Measurements from ENCODE around the gene SGSM1. TPM values are rescaled to one million over a fixed set of nuclear protein-coding genes. Genes with fewer than 3 reads are reported as not detected.

SGSM1 gene
- total RNA-seq, 1 experiment from 2014 or later, result 4.1 TPM

DNA sequence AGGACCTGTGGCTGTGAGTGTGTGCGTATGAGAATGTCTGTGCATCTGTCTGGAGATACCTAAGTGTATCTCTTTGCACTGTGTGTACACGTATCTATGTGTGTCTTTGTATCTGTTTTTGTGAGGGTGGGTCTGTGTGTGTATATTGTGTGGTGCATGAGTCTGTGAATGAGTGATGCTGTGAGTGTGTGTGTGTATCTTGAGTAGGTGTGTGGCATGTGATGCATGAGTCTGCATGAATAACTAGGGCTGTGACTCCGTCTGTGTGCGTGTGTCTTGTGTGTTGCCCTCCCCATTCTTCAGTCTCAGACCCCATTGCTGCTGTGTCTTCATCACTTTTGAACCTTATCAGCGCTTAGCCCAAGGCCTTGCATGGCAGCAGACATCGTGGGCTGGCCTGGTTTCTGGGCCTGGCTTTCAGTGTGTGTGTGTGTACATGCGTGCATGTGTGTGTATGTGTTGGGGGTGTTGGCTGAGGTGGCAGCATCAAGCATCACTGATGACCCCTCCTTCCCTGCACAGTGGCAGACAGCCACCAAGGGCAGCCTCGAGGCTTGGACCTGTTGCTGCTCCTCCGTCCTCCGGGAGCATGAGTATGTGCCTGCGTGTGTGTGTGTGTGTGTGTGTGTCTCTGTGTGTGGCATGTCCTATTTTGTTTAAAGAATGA, 1.4 kb downstream of the SGSM1 start (continued):
- TF ChIP-seq, protein P1, sequence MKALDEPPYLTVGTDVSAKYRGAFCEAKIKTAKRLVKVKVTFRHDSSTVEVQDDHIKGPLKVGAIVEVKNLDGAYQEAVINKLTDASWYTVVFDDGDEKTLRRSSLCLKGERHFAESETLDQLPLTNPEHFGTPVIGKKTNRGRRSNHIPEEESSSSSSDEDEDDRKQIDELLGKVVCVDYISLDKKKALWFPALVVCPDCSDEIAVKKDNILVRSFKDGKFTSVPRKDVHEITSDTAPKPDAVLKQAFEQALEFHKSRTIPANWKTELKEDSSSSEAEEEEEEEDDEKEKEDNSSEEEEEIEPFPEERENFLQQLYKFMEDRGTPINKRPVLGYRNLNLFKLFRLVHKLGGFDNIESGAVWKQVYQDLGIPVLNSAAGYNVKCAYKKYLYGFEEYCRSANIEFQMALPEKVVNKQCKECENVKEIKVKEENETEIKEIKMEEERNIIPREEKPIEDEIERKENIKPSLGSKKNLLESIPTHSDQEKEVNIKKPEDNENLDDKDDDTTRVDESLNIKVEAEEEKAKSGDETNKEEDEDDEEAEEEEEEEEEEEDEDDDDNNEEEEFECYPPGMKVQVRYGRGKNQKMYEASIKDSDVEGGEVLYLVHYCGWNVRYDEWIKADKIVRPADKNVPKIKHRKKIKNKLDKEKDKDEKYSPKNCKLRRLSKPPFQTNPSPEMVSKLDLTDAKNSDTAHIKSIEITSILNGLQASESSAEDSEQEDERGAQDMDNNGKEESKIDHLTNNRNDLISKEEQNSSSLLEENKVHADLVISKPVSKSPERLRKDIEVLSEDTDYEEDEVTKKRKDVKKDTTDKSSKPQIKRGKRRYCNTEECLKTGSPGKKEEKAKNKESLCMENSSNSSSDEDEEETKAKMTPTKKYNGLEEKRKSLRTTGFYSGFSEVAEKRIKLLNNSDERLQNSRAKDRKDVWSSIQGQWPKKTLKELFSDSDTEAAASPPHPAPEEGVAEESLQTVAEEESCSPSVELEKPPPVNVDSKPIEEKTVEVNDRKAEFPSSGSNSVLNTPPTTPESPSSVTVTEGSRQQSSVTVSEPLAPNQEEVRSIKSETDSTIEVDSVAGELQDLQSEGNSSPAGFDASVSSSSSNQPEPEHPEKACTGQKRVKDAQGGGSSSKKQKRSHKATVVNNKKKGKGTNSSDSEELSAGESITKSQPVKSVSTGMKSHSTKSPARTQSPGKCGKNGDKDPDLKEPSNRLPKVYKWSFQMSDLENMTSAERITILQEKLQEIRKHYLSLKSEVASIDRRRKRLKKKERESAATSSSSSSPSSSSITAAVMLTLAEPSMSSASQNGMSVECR (CRISPR knock-in tag; IDR thresholded peaks at IDR 0.05; ENCODE audit: borderline replicate concordance), result no peak
- TF ChIP-seq TP53 (CRISPR knock-in tag; IDR thresholded peaks at IDR 0.05) (no peak), SOX15 (CRISPR knock-in tag; IDR thresholded peaks at IDR 0.05) (no peak), EMX1 (CRISPR knock-in tag; IDR thresholded peaks at IDR 0.05) (no peak)
- TF ChIP-seq, protein P2, sequence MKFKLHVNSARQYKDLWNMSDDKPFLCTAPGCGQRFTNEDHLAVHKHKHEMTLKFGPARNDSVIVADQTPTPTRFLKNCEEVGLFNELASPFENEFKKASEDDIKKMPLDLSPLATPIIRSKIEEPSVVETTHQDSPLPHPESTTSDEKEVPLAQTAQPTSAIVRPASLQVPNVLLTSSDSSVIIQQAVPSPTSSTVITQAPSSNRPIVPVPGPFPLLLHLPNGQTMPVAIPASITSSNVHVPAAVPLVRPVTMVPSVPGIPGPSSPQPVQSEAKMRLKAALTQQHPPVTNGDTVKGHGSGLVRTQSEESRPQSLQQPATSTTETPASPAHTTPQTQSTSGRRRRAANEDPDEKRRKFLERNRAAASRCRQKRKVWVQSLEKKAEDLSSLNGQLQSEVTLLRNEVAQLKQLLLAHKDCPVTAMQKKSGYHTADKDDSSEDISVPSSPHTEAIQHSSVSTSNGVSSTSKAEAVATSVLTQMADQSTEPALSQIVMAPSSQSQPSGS (CRISPR knock-in tag; IDR thresholded peaks at IDR 0.05; ENCODE audit: borderline replicate concordance, low read depth), result no peak
- TF ChIP-seq, protein P3, sequence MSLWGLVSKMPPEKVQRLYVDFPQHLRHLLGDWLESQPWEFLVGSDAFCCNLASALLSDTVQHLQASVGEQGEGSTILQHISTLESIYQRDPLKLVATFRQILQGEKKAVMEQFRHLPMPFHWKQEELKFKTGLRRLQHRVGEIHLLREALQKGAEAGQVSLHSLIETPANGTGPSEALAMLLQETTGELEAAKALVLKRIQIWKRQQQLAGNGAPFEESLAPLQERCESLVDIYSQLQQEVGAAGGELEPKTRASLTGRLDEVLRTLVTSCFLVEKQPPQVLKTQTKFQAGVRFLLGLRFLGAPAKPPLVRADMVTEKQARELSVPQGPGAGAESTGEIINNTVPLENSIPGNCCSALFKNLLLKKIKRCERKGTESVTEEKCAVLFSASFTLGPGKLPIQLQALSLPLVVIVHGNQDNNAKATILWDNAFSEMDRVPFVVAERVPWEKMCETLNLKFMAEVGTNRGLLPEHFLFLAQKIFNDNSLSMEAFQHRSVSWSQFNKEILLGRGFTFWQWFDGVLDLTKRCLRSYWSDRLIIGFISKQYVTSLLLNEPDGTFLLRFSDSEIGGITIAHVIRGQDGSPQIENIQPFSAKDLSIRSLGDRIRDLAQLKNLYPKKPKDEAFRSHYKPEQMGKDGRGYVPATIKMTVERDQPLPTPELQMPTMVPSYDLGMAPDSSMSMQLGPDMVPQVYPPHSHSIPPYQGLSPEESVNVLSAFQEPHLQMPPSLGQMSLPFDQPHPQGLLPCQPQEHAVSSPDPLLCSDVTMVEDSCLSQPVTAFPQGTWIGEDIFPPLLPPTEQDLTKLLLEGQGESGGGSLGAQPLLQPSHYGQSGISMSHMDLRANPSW (CRISPR knock-in tag; conservative IDR thresholded peaks at IDR 0.05; ENCODE audit: low read depth), result no peak

DNA sequence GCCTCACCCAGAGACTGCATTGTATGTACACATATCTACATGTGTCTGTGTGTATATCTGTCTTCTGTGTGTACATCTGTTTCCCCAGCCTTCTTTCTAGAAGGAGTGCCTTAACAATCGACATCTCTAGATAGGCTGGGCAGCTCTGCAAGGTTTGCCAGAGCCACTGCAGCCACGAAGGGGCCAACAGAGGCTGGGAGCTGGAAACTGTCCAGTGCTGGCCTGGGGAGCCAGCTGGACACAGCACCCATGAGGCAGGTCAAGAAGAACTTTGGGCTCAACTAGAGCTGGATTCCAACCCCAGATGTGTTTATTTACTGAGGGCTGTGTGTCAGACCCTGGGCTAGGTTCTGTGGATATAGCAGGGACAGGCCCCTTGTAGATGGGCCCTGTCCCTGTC, 3.3 kb downstream of the SGSM1 start:
- no peak for TF ChIP-seq ETV6 (CRISPR knock-in tag; IDR thresholded peaks at IDR 0.05)
- TF ChIP-seq, protein P4, sequence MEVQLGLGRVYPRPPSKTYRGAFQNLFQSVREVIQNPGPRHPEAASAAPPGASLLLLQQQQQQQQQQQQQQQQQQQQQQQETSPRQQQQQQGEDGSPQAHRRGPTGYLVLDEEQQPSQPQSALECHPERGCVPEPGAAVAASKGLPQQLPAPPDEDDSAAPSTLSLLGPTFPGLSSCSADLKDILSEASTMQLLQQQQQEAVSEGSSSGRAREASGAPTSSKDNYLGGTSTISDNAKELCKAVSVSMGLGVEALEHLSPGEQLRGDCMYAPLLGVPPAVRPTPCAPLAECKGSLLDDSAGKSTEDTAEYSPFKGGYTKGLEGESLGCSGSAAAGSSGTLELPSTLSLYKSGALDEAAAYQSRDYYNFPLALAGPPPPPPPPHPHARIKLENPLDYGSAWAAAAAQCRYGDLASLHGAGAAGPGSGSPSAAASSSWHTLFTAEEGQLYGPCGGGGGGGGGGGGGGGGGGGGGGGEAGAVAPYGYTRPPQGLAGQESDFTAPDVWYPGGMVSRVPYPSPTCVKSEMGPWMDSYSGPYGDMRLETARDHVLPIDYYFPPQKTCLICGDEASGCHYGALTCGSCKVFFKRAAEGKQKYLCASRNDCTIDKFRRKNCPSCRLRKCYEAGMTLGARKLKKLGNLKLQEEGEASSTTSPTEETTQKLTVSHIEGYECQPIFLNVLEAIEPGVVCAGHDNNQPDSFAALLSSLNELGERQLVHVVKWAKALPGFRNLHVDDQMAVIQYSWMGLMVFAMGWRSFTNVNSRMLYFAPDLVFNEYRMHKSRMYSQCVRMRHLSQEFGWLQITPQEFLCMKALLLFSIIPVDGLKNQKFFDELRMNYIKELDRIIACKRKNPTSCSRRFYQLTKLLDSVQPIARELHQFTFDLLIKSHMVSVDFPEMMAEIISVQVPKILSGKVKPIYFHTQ (CRISPR knock-in tag; IDR thresholded peaks at IDR 0.05), result no peak
- TF ChIP-seq ZNF263 (CRISPR knock-in tag; IDR thresholded peaks at IDR 0.05; ENCODE audit: low read depth), result no peak
- ChIA-PET POLR2A (no interaction called here), CTCF (interaction anchor here (1.4 kb wide), 1 partner anchor 37 kb away, joined by 7 read pairs; no protein-coding TSS in a partner anchor)
- no peaks in the 10 kb centered on the region for H3K9me3 Mint-ChIP-seq
- H3K4me3 Mint-ChIP-seq, result no peak overlapping the region
- DNase-seq (ENCODE audit: low spot score), result no peak
- no peaks in the 10 kb centered on the region; the same call in 1 of the 2 replicates for H3K27me3 Mint-ChIP-seq (ENCODE audit: low read depth)
- H3K4me1 Mint-ChIP-seq, result peaks cover 13% of the 10 kb centered on the region
- no peak overlapping the region for H3K27ac Mint-ChIP-seq
- no peak for ATAC-seq
- peaks cover 3% of the 10 kb centered on the region; the same call in 1 of the 2 replicates for H3K36me3 Mint-ChIP-seq

DNA sequence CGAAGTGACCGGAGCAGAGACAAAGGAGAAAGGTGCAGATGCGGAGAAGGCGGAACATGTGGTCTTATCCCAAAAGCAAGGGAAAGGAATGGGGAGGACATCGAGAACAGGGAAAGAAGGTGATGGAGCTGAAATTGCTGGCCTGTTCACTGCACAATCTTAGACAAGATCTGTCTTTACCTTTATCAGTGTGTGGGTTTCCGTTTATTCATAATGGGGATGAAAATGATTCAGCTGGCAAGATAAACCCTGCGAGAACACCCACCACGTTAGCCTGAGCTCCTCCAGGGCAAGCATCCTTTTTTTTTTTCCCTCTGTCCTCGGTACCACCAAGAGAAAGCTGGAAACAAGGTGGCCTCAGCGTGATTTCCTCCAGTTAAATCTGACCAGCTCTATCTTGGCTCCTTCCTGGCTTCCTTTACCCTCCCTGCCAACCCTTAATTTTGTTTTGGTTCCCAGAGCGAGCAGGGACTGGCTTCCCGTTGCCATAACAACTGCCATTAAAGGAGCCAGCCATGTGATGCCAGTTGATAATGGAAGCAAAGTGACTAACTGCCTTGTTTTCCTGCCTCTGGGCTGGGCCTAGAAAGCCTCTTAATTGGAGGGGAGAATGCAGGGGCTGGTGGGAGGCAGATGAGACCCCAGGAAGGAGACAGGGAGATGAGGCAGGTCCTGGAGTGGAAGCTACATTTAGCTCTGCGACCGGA, 4.2 kb downstream of the SGSM1 start:
- TF ChIP-seq, protein P5, sequence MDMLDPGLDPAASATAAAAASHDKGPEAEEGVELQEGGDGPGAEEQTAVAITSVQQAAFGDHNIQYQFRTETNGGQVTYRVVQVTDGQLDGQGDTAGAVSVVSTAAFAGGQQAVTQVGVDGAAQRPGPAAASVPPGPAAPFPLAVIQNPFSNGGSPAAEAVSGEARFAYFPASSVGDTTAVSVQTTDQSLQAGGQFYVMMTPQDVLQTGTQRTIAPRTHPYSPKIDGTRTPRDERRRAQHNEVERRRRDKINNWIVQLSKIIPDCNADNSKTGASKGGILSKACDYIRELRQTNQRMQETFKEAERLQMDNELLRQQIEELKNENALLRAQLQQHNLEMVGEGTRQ (CRISPR knock-in tag; IDR thresholded peaks at IDR 0.05), result peak; percentile 39
- no peak for TF ChIP-seq ELF4 (CRISPR knock-in tag; IDR thresholded peaks at IDR 0.05; ENCODE audit: low read depth)
- Mint-ChIP-seq H3K4me1 (peaks cover 13% of the 10 kb centered on the region), H3K27me3 (ENCODE audit: low read depth) (no peaks in the 10 kb centered on the region), H3K27ac (no peak overlapping the region), H3K9me3 (peaks cover 5% of the 10 kb centered on the region), H3K4me3 (no peak overlapping the region), H3K36me3 (peaks cover 11% of the 10 kb centered on the region)
- CTCF ChIA-PET, result interaction anchor here (1.0 to 1.4 kb wide), 2 partner anchors 38 to 40 kb away, joined by 6 to 7 read pairs; no protein-coding TSS in a partner anchor
- ATAC-seq (no peak), DNase-seq (ENCODE audit: low spot score) (no peak)
- POLR2A ChIA-PET, result no interaction called here
